GM21528 (cell line): ENCODE results near the gene ENAM.

Experiments used
- ATAC-seq: cut with Tn5 transposase; IDR thresholded peaks from one replicate; pipeline ENCODE4 v1.9.1; 2021; ENCODE audit warnings: mild to moderate bottlenecking, moderate library complexity; ENCODE audit not compliant: unreplicated experiment, low FRiP score

ENAM gene, protein sequence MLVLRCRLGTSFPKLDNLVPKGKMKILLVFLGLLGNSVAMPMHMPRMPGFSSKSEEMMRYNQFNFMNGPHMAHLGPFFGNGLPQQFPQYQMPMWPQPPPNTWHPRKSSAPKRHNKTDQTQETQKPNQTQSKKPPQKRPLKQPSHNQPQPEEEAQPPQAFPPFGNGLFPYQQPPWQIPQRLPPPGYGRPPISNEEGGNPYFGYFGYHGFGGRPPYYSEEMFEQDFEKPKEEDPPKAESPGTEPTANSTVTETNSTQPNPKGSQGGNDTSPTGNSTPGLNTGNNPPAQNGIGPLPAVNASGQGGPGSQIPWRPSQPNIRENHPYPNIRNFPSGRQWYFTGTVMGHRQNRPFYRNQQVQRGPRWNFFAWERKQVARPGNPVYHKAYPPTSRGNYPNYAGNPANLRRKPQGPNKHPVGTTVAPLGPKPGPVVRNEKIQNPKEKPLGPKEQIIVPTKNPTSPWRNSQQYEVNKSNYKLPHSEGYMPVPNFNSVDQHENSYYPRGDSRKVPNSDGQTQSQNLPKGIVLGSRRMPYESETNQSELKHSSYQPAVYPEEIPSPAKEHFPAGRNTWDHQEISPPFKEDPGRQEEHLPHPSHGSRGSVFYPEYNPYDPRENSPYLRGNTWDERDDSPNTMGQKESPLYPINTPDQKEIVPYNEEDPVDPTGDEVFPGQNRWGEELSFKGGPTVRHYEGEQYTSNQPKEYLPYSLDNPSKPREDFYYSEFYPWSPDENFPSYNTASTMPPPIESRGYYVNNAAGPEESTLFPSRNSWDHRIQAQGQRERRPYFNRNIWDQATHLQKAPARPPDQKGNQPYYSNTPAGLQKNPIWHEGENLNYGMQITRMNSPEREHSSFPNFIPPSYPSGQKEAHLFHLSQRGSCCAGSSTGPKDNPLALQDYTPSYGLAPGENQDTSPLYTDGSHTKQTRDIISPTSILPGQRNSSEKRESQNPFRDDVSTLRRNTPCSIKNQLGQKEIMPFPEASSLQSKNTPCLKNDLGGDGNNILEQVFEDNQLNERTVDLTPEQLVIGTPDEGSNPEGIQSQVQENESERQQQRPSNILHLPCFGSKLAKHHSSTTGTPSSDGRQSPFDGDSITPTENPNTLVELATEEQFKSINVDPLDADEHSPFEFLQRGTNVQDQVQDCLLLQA

DNA sequence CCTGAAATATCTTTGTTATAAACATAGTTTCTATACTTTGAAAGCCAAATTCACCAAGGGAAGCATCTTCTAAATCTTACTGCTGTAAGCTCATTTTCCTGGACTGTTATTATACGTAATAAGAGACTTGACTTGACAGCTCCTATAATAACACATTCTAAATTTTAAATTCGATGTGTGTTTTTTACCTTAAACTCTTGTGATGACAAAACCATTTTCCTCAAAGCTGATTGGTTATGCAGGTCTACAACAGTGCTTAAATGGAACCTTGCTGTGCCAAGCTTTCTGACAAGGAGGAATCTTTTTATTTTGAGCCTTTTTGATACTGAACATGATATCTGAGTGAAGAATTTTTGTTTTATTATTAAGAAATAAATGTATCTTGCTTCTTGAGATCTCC is at the start of gene ENAM:
ENAM (plus strand) TSS at position 301 of the 400 bp plus-strand sequence. CDS start 757 bp downstream, outside the sequence.
- ATAC-seq, result no peak

DNA sequence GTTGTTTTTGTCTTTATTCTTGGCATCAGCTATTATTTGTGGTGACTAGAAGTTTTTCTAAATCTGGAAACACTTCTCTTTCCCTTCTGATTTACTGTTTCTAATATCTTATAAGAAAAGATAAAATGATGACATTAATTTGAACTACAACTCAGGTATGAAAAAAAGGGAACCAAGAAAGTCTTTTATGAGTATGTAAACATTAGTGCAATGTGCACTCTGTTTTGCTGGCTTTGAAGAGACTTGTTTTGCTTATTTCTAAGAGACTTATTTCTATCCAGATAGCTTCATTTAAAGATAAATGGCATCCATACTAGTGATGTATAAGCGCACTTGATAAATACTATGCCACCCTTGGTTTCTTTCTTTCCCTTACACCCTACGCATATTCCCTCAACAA is 46.6 kb upstream of the ENAM start:
- ATAC-seq, result no peak

DNA sequence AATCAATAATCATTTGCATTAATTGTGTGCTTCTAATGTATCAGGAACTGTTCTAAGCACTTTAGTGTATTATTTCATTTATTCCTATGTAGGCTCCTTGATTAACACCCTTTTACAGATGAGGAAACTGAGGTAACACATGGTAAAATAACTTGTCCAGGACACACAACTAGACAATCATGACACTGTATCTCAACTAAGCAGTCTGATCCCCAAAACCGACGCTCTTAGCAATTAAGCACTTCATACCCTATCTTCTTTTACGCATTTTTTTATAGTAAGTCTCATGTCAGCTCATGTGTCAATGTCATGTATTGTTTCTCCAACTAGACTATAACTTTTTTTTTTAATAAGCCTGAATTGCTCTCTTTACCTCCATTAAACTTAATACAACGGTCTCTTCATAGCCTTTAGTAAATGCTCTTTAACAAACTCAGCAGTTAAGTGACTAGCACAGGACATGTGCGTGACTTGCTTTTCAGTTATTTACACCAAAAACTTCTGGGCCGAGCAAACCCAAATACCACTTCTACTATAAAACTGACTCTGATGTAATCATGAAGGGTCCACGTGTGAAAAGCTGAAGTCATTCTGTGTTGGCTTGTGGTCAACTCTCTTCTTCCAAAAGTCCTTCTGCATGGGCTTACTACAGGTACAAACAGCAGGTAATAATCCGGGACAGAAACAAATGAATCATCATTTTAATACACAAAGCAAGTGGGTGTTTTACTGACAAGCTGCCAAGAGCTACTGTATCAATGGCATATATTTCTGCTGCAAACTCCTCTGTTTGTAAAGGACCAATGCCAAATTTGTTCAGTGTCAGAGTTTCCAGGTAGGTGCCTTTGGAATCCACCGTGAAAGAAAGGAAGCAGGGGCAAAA is 44.4 kb upstream of the ENAM start:
- no peak for ATAC-seq

DNA sequence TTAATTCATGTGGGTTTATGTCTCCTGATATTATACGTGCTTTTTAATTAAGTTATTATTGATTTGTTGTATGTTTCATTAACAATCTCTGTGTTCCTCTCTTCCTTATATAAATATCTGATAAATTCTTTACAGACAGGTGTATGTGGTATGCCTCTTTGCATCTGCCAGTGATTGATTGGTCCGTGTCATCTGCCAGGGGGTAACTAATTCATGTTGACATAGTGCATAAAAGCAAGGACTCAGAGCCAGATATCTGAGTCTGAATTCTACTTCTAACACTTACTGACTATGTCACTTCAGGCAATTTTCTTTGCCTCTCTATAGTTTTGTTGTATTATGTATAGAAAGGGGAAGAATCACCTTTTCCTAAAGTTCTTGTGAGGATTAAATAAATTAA is 41.7 kb upstream of the ENAM start:
- ATAC-seq, result no peak

DNA sequence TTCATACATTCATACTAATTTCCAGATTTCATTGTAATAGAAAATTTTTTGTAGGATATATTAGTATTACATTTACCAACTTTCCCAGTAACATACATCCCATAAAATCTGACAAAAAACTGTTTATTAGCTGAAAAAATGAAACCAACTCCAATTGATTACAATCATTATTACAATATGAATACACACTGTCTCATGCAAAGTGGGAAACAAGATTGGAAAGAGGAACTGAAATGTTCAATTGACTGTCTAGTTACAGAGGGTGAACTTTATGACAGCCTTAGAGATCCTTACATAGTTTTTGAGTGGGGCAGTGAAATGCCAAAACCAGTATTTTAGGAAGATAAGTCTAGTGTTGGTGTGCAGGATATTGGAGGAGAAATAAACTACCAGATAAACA is 38.8 kb upstream of the ENAM start:
- ATAC-seq, result peak; percentile 99

DNA sequence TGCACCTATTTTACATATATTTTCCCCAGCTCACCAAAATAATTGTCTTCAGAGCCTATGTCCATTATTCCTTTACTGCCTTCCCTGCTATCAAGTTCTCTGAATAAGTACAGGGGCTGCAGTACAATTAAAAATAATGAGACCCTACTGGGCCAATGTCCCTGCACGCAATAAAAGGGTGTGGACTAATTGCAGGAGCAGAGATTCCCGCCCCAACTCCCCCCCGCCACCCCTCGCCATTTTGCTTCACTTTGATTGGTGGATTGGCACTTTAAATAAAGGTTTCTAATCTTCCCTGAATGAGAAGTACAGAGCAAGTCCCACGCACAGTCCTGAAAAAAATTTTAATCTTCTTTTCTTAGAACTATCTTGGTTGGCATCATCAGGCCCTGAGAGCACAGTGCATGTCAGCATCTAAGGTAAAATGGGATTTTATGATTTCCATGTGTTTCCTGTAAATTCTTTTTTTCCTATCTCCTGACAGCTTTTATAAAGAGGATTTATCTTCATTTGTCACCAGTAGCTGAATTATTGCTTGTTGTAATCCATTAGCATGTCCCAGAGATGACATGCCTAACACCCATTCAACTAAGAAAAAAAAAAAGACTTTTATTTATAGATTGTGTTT is 36.5 kb upstream of the ENAM start, which contains the start of gene AMBN:
AMBN (plus strand) TSS at position 302 of the 628 bp plus-strand sequence; CDS start at position 405, 103 bp downstream.
- no peak for ATAC-seq

DNA sequence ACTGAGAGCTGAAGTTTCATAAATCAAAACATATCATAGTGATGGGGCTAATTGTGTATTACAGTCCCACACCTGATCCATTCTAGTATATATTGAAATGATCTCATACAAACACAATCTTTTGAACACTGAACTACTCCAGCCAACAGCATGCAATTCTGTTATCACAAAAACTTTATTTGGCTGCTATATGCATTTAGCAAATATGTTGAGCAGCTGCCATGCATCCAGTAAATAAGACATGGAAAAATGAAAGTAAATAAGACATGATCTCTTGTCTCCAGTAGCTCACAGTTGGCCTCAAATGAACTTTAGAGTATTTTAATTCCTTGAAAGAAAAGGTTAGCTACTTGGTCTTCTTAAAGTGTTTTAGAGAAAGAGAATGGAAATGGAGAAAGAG is 34.3 kb upstream of the ENAM start:
- no peak for ATAC-seq

DNA sequence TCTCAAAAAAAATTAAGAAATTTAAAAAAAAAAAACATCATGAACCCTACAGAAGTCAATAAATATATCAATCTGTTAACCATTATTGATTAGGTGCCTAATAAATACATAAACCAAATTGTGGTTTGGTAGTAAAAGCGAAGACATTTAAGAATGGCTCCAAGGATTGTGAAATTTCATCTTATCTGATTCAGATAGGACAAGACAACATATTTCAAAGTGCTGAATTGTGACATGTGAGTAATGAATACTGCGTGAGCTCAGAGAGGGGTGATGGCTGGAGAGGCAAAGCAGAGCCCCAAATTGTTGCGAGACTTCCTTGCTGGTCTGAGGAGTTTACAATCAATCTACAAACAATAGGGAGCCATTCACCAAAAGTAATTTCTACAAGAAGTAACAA is 28.2 kb upstream of the ENAM start:
- ATAC-seq, result no peak

DNA sequence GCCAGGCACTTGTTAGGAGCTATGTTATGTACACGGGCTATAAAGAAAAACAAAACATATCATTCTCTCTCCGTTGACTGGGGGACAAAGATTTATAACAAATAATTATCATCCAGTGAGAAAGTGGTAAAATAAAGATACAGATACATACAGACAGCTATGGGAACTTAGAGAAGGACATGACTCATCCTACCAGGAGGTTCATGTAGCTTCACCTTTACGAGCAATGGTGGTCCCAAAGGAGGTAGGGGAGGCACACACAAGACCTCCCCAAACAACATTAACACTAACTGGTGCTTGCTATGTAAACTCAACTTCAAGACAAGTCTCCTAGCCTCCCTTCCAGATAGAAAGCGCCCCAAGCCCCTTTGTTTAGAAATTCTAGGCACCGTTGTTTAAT is 27.6 kb upstream of the ENAM start:
- ATAC-seq, result peak; percentile 9

DNA sequence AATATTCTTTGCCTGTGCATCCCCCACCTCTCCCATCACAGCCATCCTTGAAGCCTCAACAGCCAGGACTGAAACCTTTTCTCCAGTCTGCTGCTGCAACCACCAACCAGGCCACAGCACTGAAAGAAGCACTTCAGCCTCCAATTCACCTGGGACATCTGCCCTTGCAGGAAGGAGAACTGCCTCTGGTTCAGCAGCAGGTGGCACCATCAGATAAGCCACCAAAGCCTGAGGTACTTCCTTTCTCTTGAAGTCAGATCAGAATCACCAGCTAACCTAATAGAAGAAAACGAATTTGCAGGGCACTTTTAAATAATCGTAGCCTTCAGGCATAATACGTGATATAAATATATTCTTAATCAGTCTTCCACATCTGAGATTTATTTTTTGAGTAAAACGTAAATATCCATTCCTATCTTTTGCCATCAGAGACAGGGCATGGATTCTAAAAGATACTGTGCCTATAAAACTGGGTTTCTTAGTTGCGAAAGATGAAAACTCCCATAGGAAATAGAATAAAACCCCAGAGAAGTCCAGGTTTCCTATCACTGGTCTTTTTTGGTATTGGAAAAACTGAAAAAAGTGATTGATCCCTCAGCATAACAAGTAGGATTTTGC is 27.0 kb upstream of the ENAM start:
- ATAC-seq, result peak; percentile 97

DNA sequence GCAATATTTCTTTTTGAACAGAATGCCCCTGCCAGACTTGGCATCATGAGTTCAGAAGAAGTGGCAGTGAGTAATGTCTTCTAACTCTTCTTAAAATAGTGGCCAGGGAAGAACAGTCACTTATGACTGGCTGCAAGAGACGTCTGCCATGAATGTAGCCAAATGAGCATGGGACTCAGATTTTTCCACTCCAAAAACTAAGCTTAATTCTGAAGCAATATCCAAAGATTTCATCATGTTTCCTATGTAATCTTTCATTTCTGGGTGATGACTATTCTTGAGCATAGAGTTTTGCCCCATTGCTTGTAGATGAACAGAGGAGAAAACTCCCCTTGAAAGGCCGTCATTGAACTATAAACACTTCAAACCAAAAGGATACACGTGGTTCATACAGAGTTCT is 24.7 kb upstream of the ENAM start:
- no peak for ATAC-seq

DNA sequence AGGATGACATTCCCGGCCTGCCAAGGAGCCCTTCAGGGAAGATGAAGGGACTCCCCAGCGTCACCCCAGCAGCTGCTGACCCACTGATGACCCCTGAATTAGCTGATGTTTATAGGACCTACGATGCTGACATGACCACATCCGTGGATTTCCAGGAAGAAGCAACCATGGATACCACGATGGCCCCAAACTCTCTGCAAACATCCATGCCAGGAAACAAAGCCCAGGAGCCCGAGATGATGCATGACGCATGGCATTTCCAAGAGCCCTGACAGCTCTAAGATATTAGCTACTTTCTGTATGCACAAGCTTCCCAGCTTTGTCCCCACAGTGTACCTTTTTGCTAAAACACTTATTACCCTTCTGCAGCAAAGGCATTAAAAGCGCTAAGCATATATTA is 22.1 kb upstream of the ENAM start:
- no peak for ATAC-seq

DNA sequence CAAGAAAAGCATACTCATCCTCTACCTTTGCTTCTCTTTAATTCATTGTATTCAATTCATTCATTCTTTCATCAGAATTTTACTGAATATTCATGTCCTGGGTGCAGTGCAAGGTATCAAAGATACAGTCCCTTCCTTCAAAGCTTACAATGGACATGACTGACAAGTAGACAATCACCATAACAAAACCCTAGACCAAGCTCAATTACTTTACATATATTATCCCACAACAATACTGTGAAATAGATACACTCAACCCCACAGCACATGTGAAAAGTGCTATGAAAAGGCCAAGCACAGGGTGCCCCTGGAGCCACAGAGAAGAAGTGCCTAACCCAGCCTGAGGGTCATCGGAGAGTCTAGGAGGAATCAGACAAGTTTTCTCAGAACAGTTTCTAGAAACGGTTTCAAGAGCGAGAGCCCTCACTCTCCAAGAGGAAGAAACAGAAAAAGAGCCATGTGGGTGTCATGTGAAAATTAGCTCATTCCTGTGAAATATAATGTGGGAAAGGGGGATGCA is 21.1 kb upstream of the ENAM start:
- no peak for ATAC-seq

DNA sequence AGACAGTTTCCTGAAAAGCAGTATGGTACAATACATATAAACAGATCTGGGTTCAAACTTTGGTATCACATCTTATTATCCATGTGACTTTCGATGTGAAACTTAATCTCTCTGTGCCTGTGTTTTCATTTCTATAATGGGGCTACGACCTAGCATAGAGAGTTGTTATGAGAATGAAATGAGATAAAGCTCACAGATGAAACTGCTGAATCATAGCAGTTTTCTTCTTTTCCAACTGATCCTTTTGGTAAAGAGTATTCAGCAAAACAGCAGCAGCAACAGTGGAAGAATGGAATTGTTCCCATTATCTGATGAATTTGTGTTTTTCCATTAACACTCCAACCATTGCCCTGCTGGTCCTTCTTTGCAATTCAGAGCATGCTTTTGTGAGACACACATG is 20.2 kb upstream of the ENAM start:
- no peak for ATAC-seq

DNA sequence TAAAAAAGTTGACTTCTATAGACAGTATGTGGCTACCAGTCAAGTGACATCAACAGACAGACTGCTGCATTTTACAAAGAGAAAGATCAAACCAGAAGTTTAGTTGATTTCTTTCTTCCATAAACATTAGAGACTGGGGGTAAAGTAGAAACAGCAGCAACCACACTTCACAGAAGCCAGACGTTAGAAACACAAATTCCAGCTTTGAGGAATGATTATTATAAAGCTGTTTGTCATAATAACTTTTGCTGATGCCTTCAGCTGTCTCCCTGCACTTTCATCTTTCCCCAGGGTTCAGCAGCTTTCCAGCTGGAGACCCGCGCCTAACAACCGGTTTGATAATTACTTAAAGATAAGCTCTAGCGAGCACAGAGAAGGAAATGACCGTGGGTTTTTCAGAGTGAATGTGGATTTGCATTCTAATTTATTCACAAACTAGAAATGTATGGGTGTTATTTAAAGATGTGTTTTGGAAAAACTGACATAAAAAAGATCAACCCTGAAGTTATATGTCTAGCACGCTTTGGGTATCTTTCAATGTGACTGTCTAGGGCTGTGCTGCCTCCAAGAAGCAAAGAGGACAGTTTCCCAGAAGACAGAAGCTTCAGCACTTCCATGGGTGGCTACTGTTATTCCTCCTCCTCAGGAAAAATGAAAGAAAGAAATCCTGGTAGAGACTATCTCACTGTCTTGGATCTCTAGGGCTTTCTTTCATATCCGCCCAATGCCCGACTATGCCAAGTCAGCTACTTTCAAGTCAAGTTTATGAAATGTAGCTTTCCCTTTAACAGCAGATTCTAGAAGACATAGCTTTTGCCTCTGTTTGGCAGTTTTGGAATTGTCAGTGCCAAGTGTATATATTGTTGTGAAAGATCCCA is 15.0 kb upstream of the ENAM start:
- ATAC-seq, result peak; percentile 80

DNA sequence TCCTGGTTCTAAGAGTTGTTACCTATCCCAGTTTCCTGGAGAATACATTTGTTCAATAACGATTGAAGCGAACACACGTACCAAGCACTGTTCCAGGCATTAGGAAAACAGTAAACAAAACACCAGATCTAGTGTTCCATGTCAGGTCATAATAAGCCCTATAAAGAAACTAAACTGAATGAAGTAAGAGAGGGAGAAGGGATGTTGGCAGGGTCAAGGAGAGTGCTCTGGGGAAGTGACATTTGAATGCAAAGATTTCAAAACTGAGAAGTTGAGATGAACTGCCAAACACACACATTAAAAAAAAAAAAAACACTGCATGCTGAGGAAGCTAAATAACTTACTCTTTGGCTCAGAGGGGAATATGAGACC is 14.4 kb upstream of the ENAM start:
- no peak for ATAC-seq

DNA sequence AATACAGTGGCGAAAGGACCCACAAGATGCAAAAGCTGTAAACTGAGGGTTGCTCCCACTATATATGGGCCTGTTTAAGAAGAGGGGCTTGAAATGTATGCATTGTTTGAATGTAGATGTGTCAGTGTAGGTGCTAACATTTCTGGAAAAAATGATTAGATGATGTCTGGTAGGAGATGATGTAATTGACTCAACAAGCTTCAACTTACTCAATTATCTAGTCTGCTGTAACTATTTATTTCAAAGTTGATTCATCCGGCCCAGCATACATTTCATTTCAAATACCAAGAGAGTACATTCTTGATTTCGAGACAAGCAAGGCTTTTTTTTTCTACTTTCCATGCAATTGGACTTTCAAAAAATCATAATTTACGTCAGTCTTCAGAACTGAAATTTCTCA is 9.3 kb upstream of the ENAM start:
- ATAC-seq, result no peak

DNA sequence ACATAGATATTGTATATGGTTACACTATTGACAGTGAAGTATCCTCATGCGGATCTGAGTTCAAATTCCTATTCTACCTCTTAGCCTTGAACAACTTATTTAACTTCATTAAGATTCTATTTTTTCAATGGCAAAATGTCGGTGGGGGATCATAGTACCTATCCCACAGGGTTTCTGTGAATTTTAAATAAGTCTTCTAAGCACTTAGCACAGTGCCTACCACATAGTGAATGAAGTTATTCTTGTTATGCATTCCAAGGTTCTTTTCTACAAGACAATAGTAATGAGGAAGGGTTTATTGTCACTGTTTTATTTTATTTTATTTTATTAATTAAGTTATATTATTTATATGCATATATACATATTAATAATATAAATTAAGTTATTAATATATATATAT is 8.8 kb upstream of the ENAM start:
- no peak for ATAC-seq
